HG02571 (cell line): ENCODE data around the gene GPR17.

ENCODE experiments used
- ATAC-seq: cut with Tn5 transposase; IDR thresholded peaks from one replicate; pipeline ENCODE4 v1.9.1; 2021; ENCODE audit warnings: mild to moderate bottlenecking, moderate library complexity; ENCODE audit not compliant: unreplicated experiment

Gene GPR17

DNA sequence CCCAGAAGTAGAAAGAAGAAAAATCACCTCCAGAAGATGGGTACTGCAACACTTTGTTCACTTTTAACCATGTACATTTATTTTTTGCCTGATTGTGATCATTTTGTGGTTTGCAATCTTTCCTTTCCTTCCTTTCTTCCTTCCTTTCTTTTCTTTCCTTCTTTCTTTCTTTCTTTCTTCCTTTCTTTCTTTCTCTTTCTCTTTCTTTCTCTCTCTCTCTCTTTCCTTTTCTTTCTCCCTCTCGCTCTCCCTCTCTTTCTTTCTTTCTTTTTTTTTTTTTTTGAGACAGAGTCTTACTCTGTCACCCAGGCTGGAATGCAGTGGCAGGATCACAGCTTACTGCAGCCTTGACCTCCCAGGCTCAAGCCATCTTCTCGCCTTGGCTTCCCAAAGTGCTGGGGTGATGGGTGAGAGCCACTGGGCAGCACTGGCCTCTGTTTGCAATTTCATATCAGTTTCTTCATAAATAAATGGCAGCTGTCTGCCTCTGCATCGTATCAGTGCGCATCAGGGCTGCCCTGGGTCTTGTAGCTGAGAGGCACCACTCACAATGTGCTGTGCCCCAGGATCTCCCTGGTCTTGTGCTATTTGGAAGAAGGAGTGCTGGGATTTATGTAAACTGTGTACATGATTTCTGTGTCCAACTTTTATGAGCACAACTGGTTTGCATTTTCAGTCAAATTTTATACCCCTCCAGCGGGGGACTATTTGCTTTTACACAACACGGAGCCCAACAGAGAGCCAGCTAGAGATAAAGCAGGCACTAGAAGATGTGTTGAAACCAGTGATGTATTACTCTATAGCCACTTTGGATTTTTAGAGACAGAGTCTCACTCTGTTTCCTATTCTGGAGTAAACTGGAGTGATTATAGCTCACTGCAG lies 36.3 kb downstream of the GPR17 start:
- ATAC-seq: no peak

DNA sequence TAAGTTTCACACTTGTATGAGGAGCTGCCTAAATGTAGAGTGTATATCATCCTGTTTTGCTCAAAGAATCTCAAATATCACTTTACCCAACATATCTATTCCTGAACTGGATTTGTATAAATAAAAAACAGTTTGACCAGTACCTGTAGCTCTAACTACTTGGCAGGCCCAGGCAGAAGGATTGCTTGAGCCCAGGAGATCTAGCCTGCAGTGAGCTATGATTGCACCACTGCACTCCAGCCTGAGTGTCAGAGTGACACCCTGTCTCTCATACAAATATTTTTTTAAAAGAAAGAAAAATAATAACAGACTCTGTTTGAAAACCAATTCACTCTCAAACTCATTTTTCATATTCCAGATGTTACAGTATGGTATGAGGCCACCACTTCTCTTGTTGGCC lies 37.1 kb downstream of the GPR17 start:
- no peak for ATAC-seq

DNA sequence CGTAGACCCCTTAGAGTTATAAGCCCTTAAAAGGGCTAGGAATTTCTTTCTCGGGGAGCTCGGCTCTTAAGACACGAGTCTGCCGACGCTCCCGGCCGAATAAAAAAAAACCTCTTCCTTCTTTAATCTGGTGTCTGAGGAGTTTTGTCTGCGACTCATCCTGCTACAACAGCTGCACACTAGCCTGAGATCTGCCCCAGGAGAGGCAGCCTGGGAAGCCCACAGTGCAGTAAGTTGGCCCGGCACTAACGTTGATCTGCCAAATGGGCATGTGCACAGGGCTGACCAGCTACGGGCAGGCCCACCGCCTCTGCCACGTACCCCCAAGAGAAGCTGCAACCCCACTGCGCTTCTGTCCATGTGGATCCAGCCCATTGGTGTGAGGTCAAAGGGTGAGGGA lies 37.8 kb downstream of the GPR17 start:
- no peak for ATAC-seq

DNA sequence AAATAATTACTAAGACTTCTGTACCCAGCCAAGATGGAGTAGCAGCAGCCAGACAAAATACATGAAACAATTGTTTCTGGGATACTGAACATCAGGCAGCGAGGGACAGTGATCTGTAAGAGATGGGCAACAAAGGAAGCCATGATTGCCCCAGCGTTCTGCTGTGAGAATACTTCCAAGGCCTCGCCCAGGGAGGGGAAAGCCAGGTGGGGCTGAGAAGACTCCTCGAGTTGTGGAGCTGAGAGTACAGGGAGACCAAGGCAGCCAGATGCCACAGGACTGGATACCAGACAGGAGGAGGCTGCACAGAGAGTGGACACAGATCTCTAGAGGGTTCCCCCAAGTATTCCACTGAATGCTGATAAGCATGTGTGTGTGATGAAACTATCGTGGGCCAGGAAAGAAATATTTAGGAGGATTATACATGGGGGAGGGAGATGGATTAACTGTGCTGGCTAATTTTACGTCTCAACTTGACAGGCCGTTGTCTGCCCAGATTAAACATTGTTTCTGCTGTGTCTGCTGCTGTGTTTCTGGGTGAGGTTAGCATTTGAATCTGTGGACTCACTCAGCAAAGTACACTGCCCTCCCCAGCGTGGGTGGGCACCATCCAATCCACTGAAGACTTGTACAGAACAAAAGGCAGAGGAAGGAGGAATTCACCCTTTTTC lies 39.6 kb downstream of the GPR17 start:
- ATAC-seq: no peak

DNA sequence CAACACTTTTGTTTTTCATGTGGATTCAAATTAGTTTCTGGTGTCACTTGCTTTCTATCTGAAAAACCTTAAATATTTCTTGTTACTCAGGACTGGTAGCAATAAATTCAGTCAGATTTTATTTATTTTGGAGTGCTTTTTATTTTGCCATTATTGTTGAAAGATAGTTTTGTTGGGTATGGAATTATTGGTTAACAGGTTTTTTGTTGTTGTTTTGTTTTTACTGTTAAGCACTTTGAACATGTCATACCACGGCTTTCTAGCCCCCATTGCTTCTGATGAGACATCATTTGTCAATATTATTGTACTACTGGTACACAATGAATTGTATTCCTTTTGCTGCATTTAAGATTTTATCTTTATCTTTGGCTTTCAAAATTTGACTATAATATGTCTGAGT lies 42.5 kb downstream of the GPR17 start:
- no peak for ATAC-seq

DNA sequence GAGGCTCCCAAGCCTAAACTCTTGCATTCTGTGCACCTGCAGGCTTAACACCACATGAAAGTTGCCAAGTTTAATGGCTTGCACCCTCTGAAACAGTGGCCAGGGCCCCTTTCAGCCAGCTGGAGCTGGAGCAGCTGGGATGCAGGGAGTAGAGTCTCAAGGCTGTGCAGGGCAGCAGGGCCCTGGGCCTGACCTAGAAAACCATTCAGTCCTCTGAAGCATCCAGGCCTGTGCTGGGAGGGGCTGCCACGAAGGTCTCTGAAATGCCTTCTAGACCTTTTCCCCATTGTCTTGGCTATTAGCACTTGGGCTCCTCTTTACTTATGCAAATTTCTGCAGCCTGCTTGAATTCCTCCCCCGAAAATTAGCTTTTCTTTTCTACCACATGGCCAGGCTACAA lies 44.7 kb downstream of the GPR17 start:
- ATAC-seq: no peak

DNA sequence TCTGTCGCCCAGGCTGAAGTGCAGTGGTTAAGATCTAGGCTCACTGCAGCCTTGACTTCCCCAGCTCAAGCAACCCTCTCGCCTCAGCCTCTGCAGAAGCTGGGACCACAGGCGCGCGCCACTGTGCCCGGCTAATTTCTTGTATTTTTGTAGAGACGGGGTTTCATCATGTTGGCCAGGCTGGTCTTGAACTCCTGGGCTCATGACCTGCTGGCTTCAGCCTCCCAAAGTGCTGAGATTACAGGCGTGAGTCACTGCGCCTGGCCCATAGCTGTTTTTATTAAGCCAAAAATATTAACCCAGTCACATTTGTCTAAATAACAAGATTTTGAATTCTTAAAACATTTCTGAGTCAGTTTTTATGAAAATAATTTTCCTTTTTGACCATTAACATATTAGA lies 49.0 kb downstream of the GPR17 start:
- ATAC-seq: no peak

DNA sequence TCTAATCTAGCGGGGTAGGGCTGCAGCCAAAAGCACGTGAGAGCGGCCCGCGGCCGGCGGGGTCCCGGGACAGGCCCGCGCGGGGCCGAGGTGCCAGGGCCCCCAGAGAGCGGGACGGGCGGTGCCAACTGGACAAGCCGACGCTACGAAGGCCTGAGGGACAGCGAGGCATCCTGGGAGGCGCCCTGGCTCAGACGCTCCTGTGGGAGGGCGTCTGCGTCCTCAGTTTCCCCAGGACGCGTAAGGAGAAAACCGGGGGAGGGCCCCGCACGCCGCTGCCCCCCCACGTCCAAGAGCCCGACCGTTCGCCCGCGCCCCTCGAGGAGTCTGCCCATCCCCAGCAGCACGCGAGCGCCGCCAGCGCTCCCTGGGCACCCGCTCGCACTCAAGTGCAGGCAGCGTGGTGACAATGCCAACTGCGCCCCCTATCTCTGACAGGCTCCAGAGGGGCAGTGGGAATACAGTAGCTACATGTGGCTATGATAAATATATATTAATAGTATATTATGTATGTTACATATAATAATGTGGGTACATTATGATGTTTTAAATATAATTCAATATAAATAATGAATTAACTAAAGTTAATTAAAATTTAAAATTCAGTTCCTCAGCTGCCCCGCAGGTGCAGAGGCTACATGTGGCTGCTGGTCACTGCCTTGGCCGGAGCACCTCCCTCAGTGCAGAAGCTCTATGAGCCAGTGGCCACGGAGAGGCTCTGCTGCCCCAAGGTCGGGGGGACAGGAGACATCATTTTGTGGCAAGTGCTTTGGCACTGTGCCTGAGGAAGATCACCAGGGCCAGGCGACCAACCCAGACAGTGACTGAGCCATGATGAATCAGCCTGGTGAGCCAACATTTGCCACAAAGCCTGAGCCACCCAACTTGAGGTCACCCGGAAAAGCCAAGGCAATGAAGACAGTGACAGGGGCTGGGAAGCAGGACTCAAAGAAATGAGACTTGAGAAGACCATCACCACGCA lies 49.8 kb downstream of the GPR17 start:
- no peak for ATAC-seq

DNA sequence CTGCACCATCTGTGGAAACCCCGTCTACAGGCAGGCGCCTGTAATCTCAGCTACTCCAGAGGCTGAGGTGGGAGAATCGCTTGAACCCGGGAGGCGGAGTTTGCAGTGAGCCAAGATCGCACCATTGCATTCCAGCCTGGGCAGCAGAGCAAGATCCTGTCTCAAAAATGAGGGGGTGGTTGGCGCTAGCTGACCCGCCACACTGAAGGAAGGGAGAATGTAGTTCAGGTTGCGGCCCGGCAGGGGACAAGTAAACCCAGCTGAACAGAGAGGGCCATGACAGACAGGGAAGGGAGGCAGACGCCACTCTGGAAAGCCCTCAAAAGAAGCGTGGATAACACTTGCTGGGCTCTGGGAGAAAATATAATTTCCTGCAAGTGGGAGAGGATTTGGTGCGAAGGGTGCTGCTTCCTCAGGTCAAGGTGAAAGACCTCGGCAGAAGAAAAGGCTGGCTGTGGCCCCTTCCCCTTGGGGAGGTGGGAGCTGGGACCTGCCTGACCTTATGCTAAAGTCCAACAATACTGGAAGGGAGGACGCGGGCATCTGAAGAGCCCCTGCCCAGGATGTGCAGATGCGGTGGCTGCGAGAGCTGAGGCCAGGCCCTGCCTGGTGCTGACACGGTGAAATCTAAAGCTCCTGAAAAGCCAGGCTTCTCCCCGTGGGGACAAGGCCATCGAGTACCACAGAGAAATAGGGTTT lies 51.7 kb downstream of the GPR17 start:
- ATAC-seq: no peak

DNA sequence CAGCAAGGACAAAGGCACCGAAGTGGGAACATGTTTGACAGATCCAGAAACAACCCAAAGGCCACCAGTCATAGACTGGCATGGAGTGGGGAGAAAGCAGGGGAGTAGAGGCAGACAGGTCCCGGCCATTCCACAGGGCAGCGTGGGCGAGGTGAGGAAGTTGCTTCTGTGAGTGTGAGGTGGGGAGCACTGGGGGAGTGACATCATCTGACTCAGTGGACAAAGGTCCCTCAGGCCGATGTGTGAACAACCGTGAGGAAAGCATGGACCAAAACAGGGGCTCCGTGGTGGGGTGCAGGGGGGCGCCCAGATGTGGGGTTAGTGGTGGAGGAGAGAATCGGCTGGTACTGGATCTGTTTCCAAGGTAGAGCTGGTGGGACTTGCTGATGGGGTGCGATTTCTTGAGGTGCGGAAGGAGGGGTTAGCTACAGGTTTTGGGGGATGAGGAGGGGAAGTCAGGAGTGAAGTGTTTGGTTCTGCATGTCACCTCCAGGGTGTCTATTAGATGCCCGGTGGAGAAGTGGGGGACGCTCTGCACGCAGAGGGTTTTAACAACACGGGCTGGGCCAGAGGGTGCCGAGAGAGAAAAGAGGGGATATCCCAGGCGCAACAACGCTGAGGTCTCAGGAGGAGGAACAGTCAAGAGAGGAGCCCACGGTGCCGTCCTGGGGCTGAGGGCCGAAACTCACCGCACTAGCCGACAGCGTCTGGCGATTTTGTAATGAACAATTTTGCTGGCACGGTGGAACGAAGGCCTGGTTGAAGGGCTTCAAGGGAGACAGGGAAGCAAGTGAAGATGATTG lies 52.8 kb downstream of the GPR17 start:
- ATAC-seq: no peak

DNA sequence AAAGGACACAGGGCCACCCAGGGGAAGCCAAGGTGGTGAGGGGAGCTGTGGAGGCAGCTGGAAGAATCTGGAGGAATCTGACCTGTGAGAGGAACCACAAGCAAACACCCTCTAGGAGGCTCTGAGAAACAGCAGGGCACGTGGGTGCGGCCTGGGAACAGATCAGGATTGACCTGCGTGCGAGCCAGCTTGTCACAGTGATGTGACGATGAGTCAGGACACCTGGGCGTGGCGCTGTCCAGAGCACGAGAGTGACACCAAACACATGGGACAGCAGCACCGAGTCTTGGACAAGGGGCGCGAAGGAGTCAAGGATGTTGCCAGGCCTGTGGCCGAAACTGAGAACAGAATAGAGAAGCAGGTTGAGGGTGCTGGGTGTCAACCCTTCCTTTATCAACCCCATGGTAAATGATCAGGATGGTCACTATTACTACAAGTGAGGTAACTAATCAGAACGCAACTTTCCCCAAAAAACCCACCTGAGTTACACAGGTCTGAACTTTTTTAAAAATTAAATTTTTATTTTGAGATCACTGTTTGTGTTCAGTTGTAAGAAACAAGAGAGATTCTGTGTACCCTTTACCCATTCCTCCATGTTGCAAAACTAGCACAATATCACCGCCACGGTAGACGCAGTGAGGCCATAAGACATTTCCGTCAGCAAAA lies 54.7 kb downstream of the GPR17 start:
- ATAC-seq: peak; percentile 43

DNA sequence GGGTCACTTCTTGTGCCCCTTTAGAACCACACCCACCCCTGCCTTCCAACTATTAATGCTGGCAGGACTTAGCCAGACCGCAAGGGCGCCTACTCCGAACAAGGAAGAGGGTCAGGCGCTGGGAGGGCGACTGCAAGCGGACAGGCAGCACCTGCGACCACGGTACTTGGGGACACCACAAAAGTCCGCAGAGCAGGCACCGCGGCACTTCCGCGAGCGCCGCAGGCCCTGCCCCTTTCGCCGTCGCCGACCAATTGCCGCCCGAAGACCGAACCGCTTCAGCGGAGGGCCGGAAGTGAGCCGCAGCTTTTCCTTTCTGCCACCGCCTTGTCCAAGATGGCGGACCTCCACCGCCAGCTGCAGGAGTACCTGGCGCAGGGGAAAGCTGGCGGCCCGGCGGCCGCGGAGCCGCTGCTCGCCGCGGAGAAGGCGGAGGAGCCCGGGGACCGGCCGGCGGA lies 55.3 kb downstream of the GPR17 start, which contains the start of gene SFT2D3:
SFT2D3 (plus strand) TSS at position 305 of the 458 bp plus-strand sequence; CDS start at position 337, 32 bp downstream.
- ATAC-seq: peak; percentile 73

DNA sequence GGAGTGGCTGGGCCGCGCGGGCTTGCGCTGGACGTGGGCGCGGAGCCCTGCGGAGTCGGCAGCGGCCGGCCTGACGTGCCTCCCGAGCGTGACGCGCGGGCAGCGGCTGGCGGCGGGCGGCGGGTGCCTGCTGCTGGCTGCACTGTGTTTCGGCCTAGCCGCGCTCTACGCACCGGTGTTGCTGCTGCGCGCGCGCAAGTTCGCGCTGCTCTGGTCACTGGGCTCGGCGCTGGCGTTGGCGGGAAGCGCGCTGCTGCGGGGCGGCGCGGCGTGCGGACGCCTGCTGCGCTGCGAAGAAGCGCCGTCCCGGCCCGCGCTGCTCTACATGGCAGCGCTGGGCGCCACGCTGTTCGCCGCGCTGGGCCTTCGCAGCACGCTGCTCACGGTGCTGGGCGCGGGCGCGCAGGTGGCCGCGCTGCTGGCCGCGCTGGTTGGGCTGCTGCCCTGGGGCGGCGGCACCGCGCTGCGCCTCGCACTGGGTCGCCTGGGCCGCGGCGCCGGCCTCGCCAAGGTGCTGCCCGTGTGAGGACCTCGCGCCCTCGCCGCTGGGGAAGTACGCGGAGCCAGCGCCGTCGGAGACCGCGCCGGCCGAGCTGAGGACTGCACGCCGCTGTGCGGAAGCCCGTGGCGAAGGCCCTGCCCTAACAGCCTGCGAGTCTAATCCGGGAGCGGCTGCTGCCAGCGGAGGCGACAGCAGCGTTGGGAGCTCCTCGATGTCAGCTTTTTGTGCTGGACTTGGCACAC lies 55.9 kb downstream of the GPR17 start:
- ATAC-seq: peak; percentile 43
